CD4-positive, alpha-beta T cell (primary cell): ENCODE results near the gene MIP. TPM values are rescaled to one million over a fixed set of nuclear protein-coding genes. Genes with fewer than 3 reads are reported as not detected.
"Not testable (repeated sequence)": the region's sequence is repeated elsewhere in the genome, so short reads cannot be mapped to it uniquely, and the experiment has no call there.

ENCODE experiments used
- ATAC-seq: fragments of 200-7000 bp; cut with Tn5 transposase; one replicate; pipeline ENCODE4 v1.10.0; 2022; ENCODE audit warnings: mild to moderate bottlenecking; ENCODE audit not compliant: poor library complexity
- CTCF ChIA-PET: fragments of 350-600 bp; sonication (Branson Sonifier 250); formaldehyde crosslinking; loops from one replicate; lab custom pipeline; 2021; ENCODE audit warnings: antibody characterized with exemption, inconsistent platforms; lab: Charles Lee
- POLR2A ChIA-PET: fragments of 350-600 bp; sonication (Branson Sonifier 250); formaldehyde crosslinking; loops from one replicate; lab custom pipeline; 2021; ENCODE audit warnings: antibody characterized with exemption, inconsistent platforms; lab: Charles Lee
- DNase-seq, 14 experiments: peaks; one replicate each; pipeline ENCODE4 v3.0.0-alpha.2; 2013 to 2020; ENCODE audit warnings: mixed read lengths in 2 of 14
- H3K27ac ChIP-seq, 2 donors: one replicate each; pipeline versions ENCODE4 v1.5.1 to v1.7.0; 2013; ENCODE audit warnings: low read length in 2 of 2, low read depth in 1 of 2, mild to moderate bottlenecking in 1 of 2
- H3K27me3 ChIP-seq, 2 experiments: 1 replicate in 1 of 2; 2 replicates in 1 of 2; pipeline versions ENCODE4 v1.6.1 to v1.7.0; 2013; ENCODE audit warnings: low read length in 2 of 2, control low read depth in 1 of 2, mild to moderate bottlenecking in 1 of 2, moderate library complexity in 1 of 2; ENCODE audit not compliant: insufficient read depth in 2 of 2, control insufficient read depth in 1 of 2
- H3K36me3 ChIP-seq: one replicate; pipeline ENCODE4 v1.6.1; 2013; ENCODE audit warnings: low read length, control low read depth; ENCODE audit not compliant: insufficient read depth
- H3K4me1 ChIP-seq: one replicate; pipeline ENCODE4 v1.6.1; 2013; ENCODE audit warnings: low read length, control low read depth; ENCODE audit not compliant: insufficient read depth
- H3K4me3 ChIP-seq: one replicate; pipeline ENCODE4 v1.5.1; 2013; ENCODE audit warnings: mild to moderate bottlenecking, low read length, moderate library complexity
- H3K9me3 ChIP-seq, 2 experiments: 1 replicate in 1 of 2; 2 replicates in 1 of 2; pipeline versions ENCODE4 v1.6.1 to v1.7.0; 2013; ENCODE audit warnings: low read length in 2 of 2, mild to moderate bottlenecking in 2 of 2, control low read depth in 1 of 2, moderate library complexity in 1 of 2; ENCODE audit not compliant: control insufficient read depth in 1 of 2, insufficient read depth in 1 of 2
- H3K27ac Mint-ChIP-seq: one replicate; pipeline ENCODE4 v1.8.0; 2020; ENCODE audit warnings: mixed read lengths
- H3K27me3 Mint-ChIP-seq: one replicate; pipeline ENCODE4 v1.8.0; 2021; ENCODE audit warnings: mixed read lengths
- H3K36me3 Mint-ChIP-seq: one replicate; pipeline ENCODE4 v1.8.0; 2021; ENCODE audit warnings: low read depth, mixed read lengths
- H3K4me1 Mint-ChIP-seq: one replicate; pipeline ENCODE4 v1.8.0; 2021; ENCODE audit warnings: low read depth, mixed read lengths
- H3K4me3 Mint-ChIP-seq: one replicate; pipeline ENCODE4 v1.8.0; 2020; ENCODE audit warnings: mild to moderate bottlenecking, mixed read lengths
- H3K9me3 Mint-ChIP-seq: one replicate; pipeline ENCODE4 v1.8.0; 2020; ENCODE audit warnings: mixed read lengths
- intact Hi-C, 2 experiments: fragments of 100-400 bp; cut with DNase I in 1 of 2; cut with micrococcal nuclease in 1 of 2; formaldehyde crosslinking; loops; one replicate each; pipeline versions ENCODE4 v1.15.1 to v1.9.0; 2023 to 2025; cut with DNase I, micrococcal nuclease
- polyA plus RNA-seq, 2 donors: library from polyadenylated mRNA; unstranded; fragments of 120-200 nt; gene quantifications; one replicate each; pipeline ENCODE4 v1.2.1, GENCODE V29; 2013
- total RNA-seq, 174 experiments: library from RNA in 2 of 174; stranded (reverse) in 2 of 174; gene quantifications; one replicate each; pipeline ENCODE4 v1.2.3 and lab custom pipeline; 2021 to 2026
- TF ChIP-seq, protein P1 (sequence below): fragments of 200-600 bp; IDR thresholded peaks from one replicate; pipeline ENCODE4 v1.8.0; 2022; ENCODE audit warnings: antibody characterized with exemption, mild to moderate bottlenecking

Gene MIP
- total RNA-seq = not detected
- not detected for polyA plus RNA-seq (2013, experiment 1 of 2)
- not detected for polyA plus RNA-seq (2013, experiment 2 of 2)
- 0 to 0.18 (median 0) reads per million in 172 experiments for total RNA-seq (lab: John Stamatoyannopoulos, UW)

DNA sequence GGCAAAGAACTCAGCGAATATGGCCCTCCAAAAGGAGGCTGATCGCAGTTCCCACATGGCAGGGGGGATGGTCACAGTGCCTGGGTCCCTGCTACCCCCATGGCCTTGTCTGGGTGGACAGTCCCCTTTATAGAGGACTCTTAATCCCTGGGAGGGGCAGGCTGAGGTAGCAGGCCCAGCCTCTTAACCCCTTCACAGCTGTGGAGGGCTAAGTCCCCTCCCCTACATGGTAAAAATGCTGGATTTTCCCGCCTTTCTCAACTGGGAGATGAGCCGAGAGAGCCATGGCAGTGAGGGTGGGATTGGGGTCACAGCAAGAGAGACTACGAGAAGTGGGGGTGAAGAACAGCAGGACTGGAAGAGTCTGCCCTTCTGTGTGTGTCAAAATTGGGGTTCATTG, at the start of gene MIP:
Gene MIP, minus strand, starts transcription at position 101 of the 400 bp plus-strand sequence. Its CDS starts 44 bp downstream, at position 57.
- Mint-ChIP-seq H3K27me3 (no peaks in the 10 kb centered on the region), H3K4me3 (no peak within 1 kb of the TSS), H3K4me1 (peaks cover 7% of the 10 kb centered on the region), H3K27ac (no peak within 1 kb of the TSS), H3K36me3 (no peaks in the 10 kb centered on the region), H3K9me3 (no peaks in the 10 kb centered on the region)
- no peak within 1 kb of the TSS for H3K27ac ChIP-seq
- peaks cover 4% of the 10 kb centered on the region for H3K4me1 ChIP-seq
- CTCF ChIA-PET = no interaction called here
- TF ChIP-seq, protein P1, sequence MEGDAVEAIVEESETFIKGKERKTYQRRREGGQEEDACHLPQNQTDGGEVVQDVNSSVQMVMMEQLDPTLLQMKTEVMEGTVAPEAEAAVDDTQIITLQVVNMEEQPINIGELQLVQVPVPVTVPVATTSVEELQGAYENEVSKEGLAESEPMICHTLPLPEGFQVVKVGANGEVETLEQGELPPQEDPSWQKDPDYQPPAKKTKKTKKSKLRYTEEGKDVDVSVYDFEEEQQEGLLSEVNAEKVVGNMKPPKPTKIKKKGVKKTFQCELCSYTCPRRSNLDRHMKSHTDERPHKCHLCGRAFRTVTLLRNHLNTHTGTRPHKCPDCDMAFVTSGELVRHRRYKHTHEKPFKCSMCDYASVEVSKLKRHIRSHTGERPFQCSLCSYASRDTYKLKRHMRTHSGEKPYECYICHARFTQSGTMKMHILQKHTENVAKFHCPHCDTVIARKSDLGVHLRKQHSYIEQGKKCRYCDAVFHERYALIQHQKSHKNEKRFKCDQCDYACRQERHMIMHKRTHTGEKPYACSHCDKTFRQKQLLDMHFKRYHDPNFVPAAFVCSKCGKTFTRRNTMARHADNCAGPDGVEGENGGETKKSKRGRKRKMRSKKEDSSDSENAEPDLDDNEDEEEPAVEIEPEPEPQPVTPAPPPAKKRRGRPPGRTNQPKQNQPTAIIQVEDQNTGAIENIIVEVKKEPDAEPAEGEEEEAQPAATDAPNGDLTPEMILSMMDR = no peak
- no peaks in the 10 kb centered on the region for H3K27me3 ChIP-seq
- intact Hi-C loops = no loop called here
- no peaks in the 10 kb centered on the region for H3K9me3 ChIP-seq
- POLR2A ChIA-PET = interaction anchor here (1.4 kb wide), 1 partner anchor 10 kb away, joined by 5 read pairs; no protein-coding TSS in a partner anchor
- DNase-seq = no peak
- H3K4me3 ChIP-seq = no peak within 1 kb of the TSS
- H3K36me3 ChIP-seq = no peaks in the 10 kb centered on the region
- ATAC-seq = no peak

DNA sequence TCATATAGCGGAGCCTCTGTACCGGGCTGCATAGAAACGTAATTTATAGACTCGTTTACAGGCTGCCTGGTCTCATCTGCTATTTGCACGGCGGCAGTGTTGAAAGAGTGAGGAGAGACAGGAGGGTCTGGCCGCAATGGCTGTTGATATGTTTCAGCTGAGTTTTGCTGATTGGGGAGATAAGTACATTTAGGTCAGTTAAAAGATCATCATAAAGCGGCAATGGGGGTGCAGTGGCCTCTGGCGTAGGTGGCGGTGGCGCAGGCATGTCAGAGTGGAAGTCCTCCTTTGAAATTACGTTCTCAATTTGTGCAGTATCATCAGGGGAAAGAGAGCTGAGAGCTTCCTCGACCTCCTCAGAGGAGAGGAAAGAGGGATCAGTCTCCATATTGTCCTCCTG, 45.4 kb upstream of the MIP start:
- H3K4me3 ChIP-seq, H3K27ac ChIP-seq, DNase-seq, H3K9me3 Mint-ChIP-seq, H3K4me3 Mint-ChIP-seq, H3K4me1 Mint-ChIP-seq, ATAC-seq, H3K27me3 ChIP-seq, H3K4me1 ChIP-seq, H3K9me3 ChIP-seq, CTCF ChIA-PET, H3K27ac Mint-ChIP-seq, H3K36me3 ChIP-seq, POLR2A ChIA-PET, H3K36me3 Mint-ChIP-seq, H3K27me3 Mint-ChIP-seq: not testable (repeated sequence)
- intact Hi-C loops = loop anchor here in 1 of 2 experiments (2.0 kb wide), 1 partner anchor 307 kb away; no protein-coding TSS in a partner anchor

DNA sequence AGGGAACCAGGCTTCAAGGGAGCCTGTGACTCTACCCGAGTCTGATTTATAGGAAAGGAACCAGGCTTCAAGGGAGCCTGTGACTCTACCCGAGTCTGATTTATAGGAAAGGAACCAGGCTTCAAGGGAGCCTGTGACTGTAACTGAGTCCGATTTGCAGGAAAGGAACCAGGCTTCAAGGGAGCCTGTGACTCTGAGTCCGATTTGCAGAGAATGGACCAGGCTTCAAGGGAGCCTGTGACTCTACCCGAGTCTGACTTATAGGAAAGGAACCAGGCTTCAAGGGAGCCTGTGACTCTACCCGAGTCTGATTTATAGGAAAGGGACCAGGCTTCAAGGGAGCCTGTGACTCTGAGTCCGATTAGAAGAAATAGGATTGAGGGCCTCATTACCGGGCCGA, 45.0 kb upstream of the MIP start:
- DNase-seq, H3K36me3 Mint-ChIP-seq, H3K4me1 ChIP-seq, intact Hi-C loops, H3K27ac Mint-ChIP-seq, H3K9me3 ChIP-seq, H3K36me3 ChIP-seq, ATAC-seq, H3K27me3 Mint-ChIP-seq, H3K4me3 ChIP-seq, H3K4me1 Mint-ChIP-seq, POLR2A ChIA-PET, H3K9me3 Mint-ChIP-seq, H3K27ac ChIP-seq, CTCF ChIA-PET, H3K4me3 Mint-ChIP-seq, H3K27me3 ChIP-seq: not testable (repeated sequence)

DNA sequence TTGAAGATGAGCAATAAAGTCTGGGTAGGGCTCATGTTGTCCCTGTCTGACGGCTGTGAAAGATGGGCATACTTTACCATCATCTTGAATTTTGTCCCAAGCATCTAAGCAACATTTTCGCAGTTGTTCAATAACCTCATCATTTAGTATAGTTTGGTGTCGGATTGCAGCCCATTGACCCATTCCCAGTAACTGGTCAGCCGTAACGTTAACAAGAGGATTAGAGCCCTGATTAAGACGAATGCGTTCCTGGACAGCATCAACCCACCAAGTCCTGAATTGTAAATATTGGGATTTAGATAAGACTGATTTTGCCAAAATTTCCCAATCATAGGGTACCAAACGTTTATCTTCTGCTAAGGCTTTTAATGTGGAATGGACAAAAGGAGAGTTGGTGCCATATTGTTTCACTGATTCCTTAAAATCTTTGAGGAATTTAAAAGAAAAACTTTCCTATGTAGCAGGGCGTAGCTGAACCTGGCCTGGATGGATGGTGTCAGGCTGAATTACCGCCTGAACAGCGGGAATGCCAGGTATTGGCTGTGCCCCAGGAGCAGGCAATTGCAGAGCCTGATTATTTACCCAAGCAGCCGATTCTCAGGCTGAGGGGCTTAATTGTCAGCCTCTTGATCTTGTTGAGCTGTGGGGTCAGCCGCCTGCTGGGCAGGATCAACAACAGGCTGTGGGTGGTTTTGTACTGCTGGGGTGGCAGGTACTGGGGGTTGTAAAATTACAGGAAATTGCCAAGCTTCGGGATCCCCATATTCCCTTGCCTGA, 43.9 kb upstream of the MIP start:
- POLR2A ChIA-PET, ATAC-seq, H3K4me3 ChIP-seq, CTCF ChIA-PET, H3K27me3 Mint-ChIP-seq, H3K27ac Mint-ChIP-seq, H3K27ac ChIP-seq, H3K4me1 ChIP-seq, H3K36me3 ChIP-seq, H3K9me3 Mint-ChIP-seq, H3K36me3 Mint-ChIP-seq, H3K4me3 Mint-ChIP-seq, H3K27me3 ChIP-seq, H3K4me1 Mint-ChIP-seq, DNase-seq, intact Hi-C loops: not testable (repeated sequence)
- H3K9me3 ChIP-seq = peaks cover 0 to 13% of the 10 kb centered on the region in 2 experiments
